ENCODE results near the gene RUNX2. TPM values are rescaled to one million over a fixed set of nuclear protein-coding genes. Genes with fewer than 3 reads are reported as not detected.

The RUNX2 gene
- total RNA-seq, 1 donor from 2014 or later: 0.09 TPM

- H3K27ac ChIP-seq: no peak overlapping the region
- H3F3A ChIP-seq (ENCODE audit: low read depth): no peaks in the 10 kb centered on the region
- no peak overlapping the region for H3K9ac ChIP-seq
- no peaks in the 10 kb centered on the region for H3K27me3 ChIP-seq
- no peak overlapping the region for H3K4me3 Mint-ChIP-seq
- no peaks in the 10 kb centered on the region for H3K27me3 Mint-ChIP-seq (ENCODE audit: insufficient read depth, low read depth)
- DNase-seq (ENCODE audit: low spot score): no peak
- H3K27ac Mint-ChIP-seq: no peak overlapping the region
- H3K4me2 ChIP-seq: no peak overlapping the region
- no peaks in the 10 kb centered on the region for H3K36me3 ChIP-seq
- H3K36me3 Mint-ChIP-seq: no peaks in the 10 kb centered on the region
- no peak overlapping the region for H3K4me3 ChIP-seq
- no peaks in the 10 kb centered on the region for H3K9me3 ChIP-seq (ENCODE audit: low read depth)
- TF ChIP-seq, protein P1, sequence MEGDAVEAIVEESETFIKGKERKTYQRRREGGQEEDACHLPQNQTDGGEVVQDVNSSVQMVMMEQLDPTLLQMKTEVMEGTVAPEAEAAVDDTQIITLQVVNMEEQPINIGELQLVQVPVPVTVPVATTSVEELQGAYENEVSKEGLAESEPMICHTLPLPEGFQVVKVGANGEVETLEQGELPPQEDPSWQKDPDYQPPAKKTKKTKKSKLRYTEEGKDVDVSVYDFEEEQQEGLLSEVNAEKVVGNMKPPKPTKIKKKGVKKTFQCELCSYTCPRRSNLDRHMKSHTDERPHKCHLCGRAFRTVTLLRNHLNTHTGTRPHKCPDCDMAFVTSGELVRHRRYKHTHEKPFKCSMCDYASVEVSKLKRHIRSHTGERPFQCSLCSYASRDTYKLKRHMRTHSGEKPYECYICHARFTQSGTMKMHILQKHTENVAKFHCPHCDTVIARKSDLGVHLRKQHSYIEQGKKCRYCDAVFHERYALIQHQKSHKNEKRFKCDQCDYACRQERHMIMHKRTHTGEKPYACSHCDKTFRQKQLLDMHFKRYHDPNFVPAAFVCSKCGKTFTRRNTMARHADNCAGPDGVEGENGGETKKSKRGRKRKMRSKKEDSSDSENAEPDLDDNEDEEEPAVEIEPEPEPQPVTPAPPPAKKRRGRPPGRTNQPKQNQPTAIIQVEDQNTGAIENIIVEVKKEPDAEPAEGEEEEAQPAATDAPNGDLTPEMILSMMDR (IDR thresholded peaks at IDR 0.05): no peak
- TF ChIP-seq EZH2 (IDR thresholded peaks at IDR 0.05): no peak
- no peak for TF ChIP-seq EZH2phosphoT487 (IDR thresholded peaks at IDR 0.05)
- H4K20me1 ChIP-seq (ENCODE audit: low read depth): no peaks in the 10 kb centered on the region
- no peak overlapping the region for H2AFZ ChIP-seq (replicated peaks)
- H3K4me1 Mint-ChIP-seq: no peaks in the 10 kb centered on the region
- H3K79me2 ChIP-seq (ENCODE audit: low read depth): no peaks in the 10 kb centered on the region
- H3K4me1 ChIP-seq: peaks cover 10% of the 10 kb centered on the region
- no peaks in the 10 kb centered on the region for H3K9me3 Mint-ChIP-seq
Observed at GRCh38 chr6:45351076-45351475, 22.9 kb downstream of the RUNX2 start.

GRCh38 chr6:45351667-45352066 is 23.5 kb downstream of the RUNX2 start:
- Mint-ChIP-seq H3K4me1 (no peaks in the 10 kb centered on the region), H3K36me3 (no peaks in the 10 kb centered on the region), H3K27ac (no peak overlapping the region), H3K4me3 (no peak overlapping the region), H3K27me3 (ENCODE audit: insufficient read depth, low read depth) (no peaks in the 10 kb centered on the region), H3K9me3 (no peaks in the 10 kb centered on the region)
- peak; percentile 6 for DNase-seq (ENCODE audit: low spot score)
- no peak for TF ChIP-seq EZH2 (IDR thresholded peaks at IDR 0.05)
- TF ChIP-seq EZH2phosphoT487 (IDR thresholded peaks at IDR 0.05): no peak
- TF ChIP-seq, protein P1 (IDR thresholded peaks at IDR 0.05): no peak
- Histone ChIP-seq H3F3A (ENCODE audit: low read depth) (no peaks in the 10 kb centered on the region), H3K9ac (no peak overlapping the region), H2AFZ (replicated peaks) (no peak overlapping the region), H3K27ac (no peak overlapping the region), H3K79me2 (ENCODE audit: low read depth) (no peaks in the 10 kb centered on the region), H3K4me3 (no peak overlapping the region), H4K20me1 (ENCODE audit: low read depth) (no peaks in the 10 kb centered on the region), H3K27me3 (no peaks in the 10 kb centered on the region), H3K36me3 (no peaks in the 10 kb centered on the region), H3K9me3 (ENCODE audit: low read depth) (no peaks in the 10 kb centered on the region), H3K4me1 (peaks cover 10% of the 10 kb centered on the region), H3K4me2 (no peak overlapping the region)

- DNase-seq (ENCODE audit: low spot score): no peak
- H3K27me3 Mint-ChIP-seq (ENCODE audit: insufficient read depth, low read depth): no peaks in the 10 kb centered on the region
- Histone ChIP-seq H3K27me3 (no peaks in the 10 kb centered on the region), H3K36me3 (no peaks in the 10 kb centered on the region), H3K27ac (no peak overlapping the region), H3K4me2 (no peak overlapping the region), H3F3A (ENCODE audit: low read depth) (no peaks in the 10 kb centered on the region), H3K9ac (no peak overlapping the region), H3K4me1 (peaks cover 10% of the 10 kb centered on the region), H3K9me3 (ENCODE audit: low read depth) (no peaks in the 10 kb centered on the region), H3K4me3 (no peak overlapping the region), H4K20me1 (ENCODE audit: low read depth) (no peaks in the 10 kb centered on the region), H2AFZ (replicated peaks) (no peak overlapping the region), H3K79me2 (ENCODE audit: low read depth) (no peaks in the 10 kb centered on the region)
- no peak overlapping the region for H3K27ac Mint-ChIP-seq
- no peaks in the 10 kb centered on the region for H3K4me1 Mint-ChIP-seq
- H3K36me3 Mint-ChIP-seq: no peaks in the 10 kb centered on the region
- H3K9me3 Mint-ChIP-seq: no peaks in the 10 kb centered on the region
- TF ChIP-seq EZH2phosphoT487 (IDR thresholded peaks at IDR 0.05) (no peak), EZH2 (IDR thresholded peaks at IDR 0.05) (no peak)
- TF ChIP-seq, protein P1 (IDR thresholded peaks at IDR 0.05): no peak
- no peak overlapping the region for H3K4me3 Mint-ChIP-seq
Observed at GRCh38 chr6:45353654-45354053, 25.5 kb downstream of the RUNX2 start.
